Measurements from ENCODE around the gene SMTNL1.

The SMTNL1 gene

GRCh38 chr11:57546869-57547475, 9.6 kb downstream of the SMTNL1 start:
- H3K4me2 ChIP-seq (ENCODE audit: low read depth, low read length, poor library complexity, severe bottlenecking), result no peak overlapping the region

GRCh38 chr11:57547854-57548377, 10.5 kb downstream of the SMTNL1 start:
- no peak for TF ChIP-seq EZH2phosphoT487 (IDR thresholded peaks at IDR 0.05; ENCODE audit: borderline replicate concordance)
- no peak for TF ChIP-seq CTCF (conservative IDR thresholded peaks at IDR 0.05; ENCODE audit: low read length)
- Histone ChIP-seq H2AFZ (ENCODE audit: low read length) (no peak overlapping the region), H3K36me3 (ENCODE audit: insufficient read depth, low read length) (peaks cover 48% of the 10 kb centered on the region), H3K4me3 (ENCODE audit: low read length, poor library complexity, severe bottlenecking) (no peak overlapping the region), H3K4me2 (ENCODE audit: low read depth, low read length, poor library complexity, severe bottlenecking) (no peak overlapping the region), H3K9me3 (ENCODE audit: insufficient read depth, low read depth, low read length) (no peaks in the 10 kb centered on the region), H3K9ac (ENCODE audit: low read depth, low read length, poor library complexity, severe bottlenecking) (no peak overlapping the region), H3K4me1 (ENCODE audit: insufficient read depth, low read length, poor library complexity, severe bottlenecking) (no peaks in the 10 kb centered on the region), H3K27me3 (ENCODE audit: insufficient read depth, low read length, poor library complexity, severe bottlenecking) (no peaks in the 10 kb centered on the region), H4K20me1 (ENCODE audit: insufficient read depth, low read length, poor library complexity, severe bottlenecking) (no peaks in the 10 kb centered on the region), H3F3A (ENCODE audit: low read depth) (no peaks in the 10 kb centered on the region), H3K79me2 (ENCODE audit: insufficient read depth, low read length) (no peaks in the 10 kb centered on the region), H3K9me2 (replicated peaks; ENCODE audit: low read depth, low read length) (no peaks in the 10 kb centered on the region)

More at GRCh38 chr11:57546869-57547475, 9.6 kb downstream of the SMTNL1 start:
- TF ChIP-seq CTCF (conservative IDR thresholded peaks at IDR 0.05; ENCODE audit: low read length) (no peak), EZH2phosphoT487 (IDR thresholded peaks at IDR 0.05; ENCODE audit: borderline replicate concordance) (no peak)
- H3K4me3 ChIP-seq (ENCODE audit: low read length, poor library complexity, severe bottlenecking), result no peak overlapping the region
- no peaks in the 10 kb centered on the region for H4K20me1 ChIP-seq (ENCODE audit: insufficient read depth, low read length, poor library complexity, severe bottlenecking)
- no peak overlapping the region for H2AFZ ChIP-seq (ENCODE audit: low read length)
- peaks cover 39% of the 10 kb centered on the region for H3K36me3 ChIP-seq (ENCODE audit: insufficient read depth, low read length)
- H3K27me3 ChIP-seq (ENCODE audit: insufficient read depth, low read length, poor library complexity, severe bottlenecking), result no peaks in the 10 kb centered on the region
- H3K79me2 ChIP-seq (ENCODE audit: insufficient read depth, low read length), result no peaks in the 10 kb centered on the region
- H3K9me2 ChIP-seq (replicated peaks; ENCODE audit: low read depth, low read length), result no peaks in the 10 kb centered on the region
- no peak overlapping the region for H3K9ac ChIP-seq (ENCODE audit: low read depth, low read length, poor library complexity, severe bottlenecking)
- H3K9me3 ChIP-seq (ENCODE audit: insufficient read depth, low read depth, low read length), result no peaks in the 10 kb centered on the region
- H3K4me1 ChIP-seq (ENCODE audit: insufficient read depth, low read length, poor library complexity, severe bottlenecking), result no peaks in the 10 kb centered on the region
- H3F3A ChIP-seq (ENCODE audit: low read depth), result no peaks in the 10 kb centered on the region

- Histone ChIP-seq H4K20me1 (ENCODE audit: insufficient read depth, low read length, poor library complexity, severe bottlenecking) (no peaks in the 10 kb centered on the region), H3K27me3 (ENCODE audit: insufficient read depth, low read length, poor library complexity, severe bottlenecking) (no peaks in the 10 kb centered on the region), H3K9me3 (ENCODE audit: insufficient read depth, low read depth, low read length) (no peaks in the 10 kb centered on the region), H3K4me3 (ENCODE audit: low read length, poor library complexity, severe bottlenecking) (no peak overlapping the region), H2AFZ (ENCODE audit: low read length) (no peak overlapping the region), H3K4me1 (ENCODE audit: insufficient read depth, low read length, poor library complexity, severe bottlenecking) (no peaks in the 10 kb centered on the region), H3K9ac (ENCODE audit: low read depth, low read length, poor library complexity, severe bottlenecking) (no peak overlapping the region), H3K79me2 (ENCODE audit: insufficient read depth, low read length) (no peaks in the 10 kb centered on the region), H3K9me2 (replicated peaks; ENCODE audit: low read depth, low read length) (no peaks in the 10 kb centered on the region), H3K4me2 (ENCODE audit: low read depth, low read length, poor library complexity, severe bottlenecking) (no peak overlapping the region), H3F3A (ENCODE audit: low read depth) (no peaks in the 10 kb centered on the region), H3K36me3 (ENCODE audit: insufficient read depth, low read length) (peaks cover 68% of the 10 kb centered on the region)
- TF ChIP-seq EZH2phosphoT487 (IDR thresholded peaks at IDR 0.05; ENCODE audit: borderline replicate concordance), result no peak
- TF ChIP-seq CTCF (conservative IDR thresholded peaks at IDR 0.05; ENCODE audit: low read length), result no peak
Measured at GRCh38 chr11:57549983-57550382, 12.6 kb downstream of the SMTNL1 start.
